Iris pigment epithelial cell (primary cell): ENCODE results near the gene C9orf85.
"Not testable (repeated sequence)": the region's sequence is repeated elsewhere in the genome, so short reads cannot be mapped to it uniquely, and the experiment has no call there.

ENCODE experiments used
- DNase-seq: peaks from one replicate; pipeline ENCODE4 v3.0.0-alpha.2; 2011; ENCODE audit warnings: low read depth

C9orf85 gene

GRCh38 chr9:71941998-71942567, 30.6 kb downstream of the C9orf85 start:
- DNase-seq = peak; percentile 56

- no peak for DNase-seq
Observed at GRCh38 chr9:71944754-71945375, 33.4 kb downstream of the C9orf85 start.

GRCh38 chr9:71954652-71955051, 43.2 kb downstream of the C9orf85 start:
- DNase-seq = not testable (repeated sequence)

- no peak for DNase-seq
Observed at GRCh38 chr9:71955300-71955915, 44.0 kb downstream of the C9orf85 start.

- DNase-seq = no peak
Observed at GRCh38 chr9:71962328-71962727, 50.9 kb downstream of the C9orf85 start.

GRCh38 chr9:71963471-71963996, 52.1 kb downstream of the C9orf85 start:
- DNase-seq = not testable (repeated sequence)

GRCh38 chr9:71965403-71965802, 54.0 kb downstream of the C9orf85 start:
- no peak for DNase-seq

- DNase-seq = no peak
Observed at GRCh38 chr9:71966601-71967000, 55.2 kb downstream of the C9orf85 start.

GRCh38 chr9:71968541-71969090, 57.2 kb downstream of the C9orf85 start:
- no peak for DNase-seq

- no peak for DNase-seq
Observed at GRCh38 chr9:71975833-71976232, 64.4 kb downstream of the C9orf85 start.

GRCh38 chr9:71977003-71977402, 65.6 kb downstream of the C9orf85 start:
- DNase-seq = no peak

GRCh38 chr9:71980266-71981190, 69.1 kb downstream of the C9orf85 start:
- no peak for DNase-seq

GRCh38 chr9:71981944-71982343, 70.5 kb downstream of the C9orf85 start:
- no peak for DNase-seq

- DNase-seq = peak; percentile 65
Observed at GRCh38 chr9:71984403-71984802, 73.0 kb downstream of the C9orf85 start.

GRCh38 chr9:71984831-71985281, 73.4 kb downstream of the C9orf85 start:
- no peak for DNase-seq

- no peak for DNase-seq
Observed at GRCh38 chr9:71985297-71985911, 74.0 kb downstream of the C9orf85 start.

- DNase-seq = no peak
Observed at GRCh38 chr9:71986900-71987299, 75.5 kb downstream of the C9orf85 start.

- DNase-seq = no peak
Observed at GRCh38 chr9:71987471-71988371, 76.3 kb downstream of the C9orf85 start.

GRCh38 chr9:71990466-71990865, 79.0 kb downstream of the C9orf85 start:
- no peak for DNase-seq

GRCh38 chr9:72005451-72005850, 94.0 kb downstream of the C9orf85 start:
- no peak for DNase-seq
